Endothelial cell of umbilical vein (primary cell): Measurements from ENCODE around the gene PIGM. TPM values are rescaled to one million over a fixed set of nuclear protein-coding genes. Genes with fewer than 3 reads are reported as not detected.

Experiments
- BruUV-seq: library from RNA; stranded (reverse); fragments of 400-500 nt; replicated peaks from 2 replicates; lab custom pipeline; 2021; lab: Mats Ljungman, UMichigan
- CTCF ChIA-PET: fragments of 300-600, 350-600 bp; sonication (Branson Sonifier 250); formaldehyde crosslinking; loops from one replicate; lab custom pipeline; 2021; ENCODE audit warnings: antibody characterized with exemption, inconsistent platforms; lab: Charles Lee
- POLR2A ChIA-PET: fragments of 300-600, 350-600 bp; sonication (Branson Sonifier 250); formaldehyde crosslinking; loops from one replicate; lab custom pipeline; 2021; ENCODE audit warnings: antibody characterized with exemption, inconsistent platforms; lab: Charles Lee
- DNase-seq: peaks from one replicate; pipeline ENCODE4 v3.0.0-alpha.2; 2011; ENCODE audit warnings: low read depth, low spot score
- FAIRE-seq: peaks from 2 replicates; lab custom pipeline; 2011; peaks lifted over from hg19 to GRCh38; lab: Jason Lieb, UNC
- H2AFZ ChIP-seq: 2 replicates; pipeline ENCODE4 v1.6.0; 2012; ENCODE audit warnings: low read depth, low read length, control low read depth, inconsistent platforms
- H3K27ac ChIP-seq: 2 replicates; pipeline ENCODE4 v1.5.1; 2011; ENCODE audit warnings: low read depth, mild to moderate bottlenecking, control low read depth, low read length, moderate library complexity; ENCODE audit not compliant: insufficient read depth
- H3K27me3 ChIP-seq, 2 experiments: 2 replicates each; pipeline versions ENCODE4 v1.6.0 to v1.6.1; 2011; ENCODE audit warnings: low read length in 2 of 2, mixed read lengths in 1 of 2; ENCODE audit not compliant: control insufficient read depth in 2 of 2, insufficient read depth in 2 of 2
- H3K36me3 ChIP-seq, 2 experiments: 2 replicates in 1 of 2; 3 replicates in 1 of 2; pipeline ENCODE4 v1.5.1; 2011; ENCODE audit warnings: low read length in 2 of 2, mild to moderate bottlenecking in 1 of 2, moderate library complexity in 1 of 2; ENCODE audit not compliant: control insufficient read depth in 2 of 2, insufficient read depth in 2 of 2; ENCODE audit errors: extremely low read depth in 1 of 2
- H3K4me1 ChIP-seq: 3 replicates; pipeline ENCODE4 v1.5.1; 2011; ENCODE audit warnings: mild to moderate bottlenecking, low read length; ENCODE audit not compliant: control insufficient read depth, insufficient read depth; ENCODE audit errors: extremely low read depth
- H3K4me2 ChIP-seq: 2 replicates; pipeline ENCODE4 v1.6.1; 2011; ENCODE audit warnings: low read length, control low read depth, mixed read lengths; ENCODE audit not compliant: insufficient read depth
- H3K4me3 ChIP-seq, 3 experiments: fragments of 200-600 bp in 1 of 3; sonication (generic), shearing (Covaris generic) in 1 of 3; replicated peaks in 1 of 3; 2 replicates each; pipeline ENCODE4 v1.5.1; 2011 to 2016; ENCODE audit warnings: control low read depth in 3 of 3, low read length in 3 of 3, mild to moderate bottlenecking in 2 of 3, inconsistent platforms in 1 of 3, low read depth in 1 of 3, moderate library complexity in 1 of 3; ENCODE audit not compliant: insufficient read depth in 1 of 3
- H3K79me2 ChIP-seq: 2 replicates; pipeline ENCODE4 v1.6.0; 2012; ENCODE audit warnings: low read length, inconsistent platforms; ENCODE audit not compliant: control insufficient read depth, insufficient read depth
- H3K9ac ChIP-seq: replicated peaks from 2 replicates; pipeline ENCODE3; 2011; ENCODE audit warnings: low read length, control low read depth; ENCODE audit not compliant: insufficient read depth; ENCODE audit errors: extremely low read depth
- H3K9me1 ChIP-seq: replicated peaks from 3 replicates; pipeline ENCODE4 v1.6.0; 2011; ENCODE audit warnings: mild to moderate bottlenecking, low read length; ENCODE audit not compliant: control insufficient read depth, insufficient read depth; ENCODE audit errors: extremely low read depth
- H3K9me3 ChIP-seq: replicated peaks from 2 replicates; pipeline ENCODE4 v1.5.1; 2012; ENCODE audit warnings: low read length, inconsistent platforms; ENCODE audit not compliant: control insufficient read depth, insufficient read depth
- H4K20me1 ChIP-seq: replicated peaks from 2 replicates; pipeline ENCODE3; 2011; ENCODE audit warnings: mild to moderate bottlenecking, low read length; ENCODE audit not compliant: control insufficient read depth, insufficient read depth; ENCODE audit errors: extremely low read depth
- CTCF ChIP-seq, 2 donors: IDR thresholded peaks; 1 replicate in 1 of 2; 2 replicates in 1 of 2; pipeline ENCODE4 v1.5.1; 2011; ENCODE audit warnings: low read length in 2 of 2, mild to moderate bottlenecking in 2 of 2, moderate library complexity in 2 of 2, control low read depth in 1 of 2, inconsistent platforms in 1 of 2, low read depth in 1 of 2; ENCODE audit not compliant: insufficient read depth in 1 of 2; ENCODE audit errors: extremely low read depth in 1 of 2
- EZH2 ChIP-seq: IDR thresholded peaks from 2 replicates; pipeline ENCODE4 v1.6.1; 2012; ENCODE audit warnings: borderline replicate concordance, low read depth, mild to moderate bottlenecking, moderate library complexity, low read length, inconsistent platforms; ENCODE audit not compliant: severe bottlenecking
- FOS ChIP-seq: IDR thresholded peaks from 2 replicates; pipeline ENCODE4 v1.6.1; 2011; ENCODE audit warnings: mild to moderate bottlenecking, low read length, moderate library complexity, borderline replicate concordance; ENCODE audit not compliant: insufficient read depth
- GATA2 ChIP-seq: IDR thresholded peaks from 2 replicates; pipeline ENCODE4 v1.7.0; 2011; ENCODE audit warnings: low read depth, mild to moderate bottlenecking, moderate library complexity, mixed read lengths, low read length; ENCODE audit not compliant: insufficient read length, insufficient read depth
- JUN ChIP-seq: IDR thresholded peaks from 2 replicates; pipeline ENCODE4 v1.6.1; 2011; ENCODE audit warnings: borderline replicate concordance, low read depth; ENCODE audit not compliant: insufficient read length, insufficient read depth
- MAX ChIP-seq: IDR thresholded peaks from 2 replicates; pipeline ENCODE4 v1.6.1; 2011; ENCODE audit not compliant: insufficient read depth, insufficient read length
- MYC ChIP-seq: IDR thresholded peaks from one replicate; pipeline ENCODE4 v1.6.1; 2011; ENCODE audit warnings: mild to moderate bottlenecking, low read depth, low read length
- POLR2A ChIP-seq: IDR thresholded peaks from 2 replicates; pipeline ENCODE4 v1.6.1; 2012; ENCODE audit warnings: low read depth, mild to moderate bottlenecking, control low read depth, low read length
- POLR2AphosphoS5 ChIP-seq: IDR thresholded peaks from 2 replicates; pipeline ENCODE4 v1.6.1; 2012; ENCODE audit warnings: low read depth, mild to moderate bottlenecking, control low read depth, low read length, moderate library complexity; ENCODE audit not compliant: insufficient read depth
- dilution Hi-C: fragments of 300-500 bp; cut with MboI; formaldehyde crosslinking; loops from one replicate; pipeline ENCODE4 v1.15.0; 2019; ENCODE audit warnings: low sequenced_read_pairs; ENCODE audit not compliant: extremely low pct_ligation_motif_present
- intact Hi-C: fragments of 100-400 bp; cut with micrococcal nuclease; formaldehyde crosslinking; loops from one replicate; pipeline ENCODE4 v1.10.0; 2022
- polyA plus RNA-seq, 4 experiments: library from polyadenylated mRNA; depleted of rRNA in 3 of 4; stranded (reverse) in 3 of 4; unstranded in 1 of 4; fragments of >200 nt; gene quantifications; 2 replicates each; pipeline versions ENCODE4 v1.2.1 to v1.2.3, GENCODE V29; 2011 to 2012; ENCODE audit warnings: missing spikeins in 1 of 4
- total RNA-seq: library from RNA; stranded (reverse); gene quantifications from 2 replicates; pipeline ENCODE4 v1.2.3, GENCODE V29; 2021

Gene PIGM
- total and polyA plus RNA-seq, 2 donors (not counting 3 experiments of a cell fraction or from before 2014, with no cell fraction given) = 3.4 to 5.4 TPM

- dilution Hi-C loops = no loop called here
- H3K4me1 ChIP-seq = no peaks in the 10 kb centered on the region
- no peaks in the 10 kb centered on the region for H3K79me2 ChIP-seq
- H3K9me1 ChIP-seq = no peaks in the 10 kb centered on the region
- H4K20me1 ChIP-seq = no peaks in the 10 kb centered on the region
- no peak overlapping the region for H3K4me3 ChIP-seq
- FAIRE-seq (no peak), DNase-seq (no peak)
- no peak for TF ChIP-seq CTCF (IDR thresholded peaks at IDR 0.05; ENCODE audit: extremely low read depth in 1 of 2, insufficient read depth in 1 of 2, low read depth in 1 of 2, low read length in 2 of 2)
- no peak for TF ChIP-seq FOS
- TF ChIP-seq POLR2A = no peak
- TF ChIP-seq POLR2AphosphoS5 = no peak
- no peak for TF ChIP-seq EZH2
- no peak for TF ChIP-seq MYC
- no peak for TF ChIP-seq GATA2
- TF ChIP-seq MAX = no peak
- no peak for TF ChIP-seq JUN
- H3K9ac ChIP-seq = no peak overlapping the region
- ChIA-PET POLR2A (no interaction called here), CTCF (interaction anchor here (1.3 kb wide), 1 partner anchor 30 kb away, joined by 4 read pairs; no protein-coding TSS in a partner anchor)
- H2AFZ ChIP-seq = no peak overlapping the region
- H3K9me3 ChIP-seq = no peaks in the 10 kb centered on the region
- BruUV-seq = no TSS peak
- H3K4me2 ChIP-seq = no peak overlapping the region
- intact Hi-C loops = no loop called here
- H3K27ac ChIP-seq = no peak overlapping the region
- peaks cover 28 to 31% of the 10 kb centered on the region in 2 experiments for H3K27me3 ChIP-seq
- no peaks in the 10 kb centered on the region for H3K36me3 ChIP-seq
Measured at GRCh38 chr1:160048335-160048734, 16.5 kb upstream of the PIGM start.
